Lower lobe of right lung (tissue), 2 donors: ENCODE data around the gene GSAP. TPM values are rescaled to one million over a fixed set of nuclear protein-coding genes. Genes with fewer than 3 reads are reported as not detected.
A peak's percentile ranks its signal among the peaks of the same experiment; 100 is the strongest.

ENCODE experiments used
- ATAC-seq, 2 donors: fragments of 200-7000 bp; cut with Tn5 transposase; one replicate each; pipeline ENCODE4 v1.9.1; 2020 to 2022; ENCODE audit warnings: mild to moderate bottlenecking in 2 of 2, moderate library complexity in 2 of 2
- DNase-seq: peaks from one replicate; pipeline ENCODE4 v3.0.0-alpha.2; 2020
- H3K27ac ChIP-seq: fragments of 200-600 bp; one replicate; pipeline ENCODE4 v1.8.0; 2022
- H3K27me3 ChIP-seq: fragments of 200-600 bp; one replicate; pipeline ENCODE4 v1.8.0; 2022; ENCODE audit warnings: low read depth
- H3K36me3 ChIP-seq: fragments of 200-600 bp; one replicate; pipeline ENCODE4 v1.8.0; 2022; ENCODE audit warnings: mild to moderate bottlenecking
- H3K4me1 ChIP-seq: fragments of 200-600 bp; one replicate; pipeline ENCODE4 v1.8.0; 2022
- H3K4me3 ChIP-seq: fragments of 200-600 bp; one replicate; pipeline ENCODE4 v1.8.0; 2022; ENCODE audit warnings: mild to moderate bottlenecking
- H3K9me3 ChIP-seq: fragments of 200-600 bp; one replicate; pipeline ENCODE4 v1.8.0; 2022
- intact Hi-C: fragments of 100-400 bp; cut with DNase I; formaldehyde crosslinking; loops from one replicate; pipeline ENCODE4 v1.11.0; 2022
- total RNA-seq: library from RNA; stranded (reverse); fragmentation: NEBNext Ultra II Directional; extraction: Animal tissue kit (Norgen Biotek cat#: 25700); gene quantifications from one replicate; pipeline ENCODE4 v1.2.1, GENCODE V29; 2021
- TF ChIP-seq, protein P1 (sequence below): fragments of 200-600 bp; IDR thresholded peaks from one replicate; pipeline ENCODE4 v1.8.0; 2022; ENCODE audit warnings: antibody characterized with exemption, mild to moderate bottlenecking
- donor health status: DM: no; HTN: yes; CAD: no; lungs with severe emphysema.

Gene GSAP
- total RNA-seq, 1 donor from 2014 or later: 80.0 TPM

DNA sequence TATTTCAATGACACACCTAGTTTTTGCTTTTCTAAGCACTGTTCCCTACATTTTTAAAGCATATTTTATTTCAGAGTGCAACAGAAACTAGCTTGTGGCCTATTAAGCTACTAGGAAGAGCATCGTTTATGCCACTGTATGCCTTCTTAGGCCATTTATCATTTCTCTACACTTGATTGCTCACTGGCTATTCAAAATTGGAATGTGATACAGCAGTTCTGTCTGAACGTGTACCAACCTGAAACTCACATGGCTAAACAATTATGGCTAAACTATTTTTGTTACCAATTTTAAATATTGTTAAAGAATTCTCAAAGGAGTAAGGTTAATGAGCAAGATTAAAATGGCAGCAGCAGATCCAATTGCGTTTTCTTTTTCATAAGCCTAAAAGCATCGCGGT is 105.2 kb downstream of the GSAP start:
- H3K9me3 ChIP-seq: no peaks in the 10 kb centered on the region
- TF ChIP-seq, protein P1, sequence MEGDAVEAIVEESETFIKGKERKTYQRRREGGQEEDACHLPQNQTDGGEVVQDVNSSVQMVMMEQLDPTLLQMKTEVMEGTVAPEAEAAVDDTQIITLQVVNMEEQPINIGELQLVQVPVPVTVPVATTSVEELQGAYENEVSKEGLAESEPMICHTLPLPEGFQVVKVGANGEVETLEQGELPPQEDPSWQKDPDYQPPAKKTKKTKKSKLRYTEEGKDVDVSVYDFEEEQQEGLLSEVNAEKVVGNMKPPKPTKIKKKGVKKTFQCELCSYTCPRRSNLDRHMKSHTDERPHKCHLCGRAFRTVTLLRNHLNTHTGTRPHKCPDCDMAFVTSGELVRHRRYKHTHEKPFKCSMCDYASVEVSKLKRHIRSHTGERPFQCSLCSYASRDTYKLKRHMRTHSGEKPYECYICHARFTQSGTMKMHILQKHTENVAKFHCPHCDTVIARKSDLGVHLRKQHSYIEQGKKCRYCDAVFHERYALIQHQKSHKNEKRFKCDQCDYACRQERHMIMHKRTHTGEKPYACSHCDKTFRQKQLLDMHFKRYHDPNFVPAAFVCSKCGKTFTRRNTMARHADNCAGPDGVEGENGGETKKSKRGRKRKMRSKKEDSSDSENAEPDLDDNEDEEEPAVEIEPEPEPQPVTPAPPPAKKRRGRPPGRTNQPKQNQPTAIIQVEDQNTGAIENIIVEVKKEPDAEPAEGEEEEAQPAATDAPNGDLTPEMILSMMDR: no peak
- no peaks in the 10 kb centered on the region for H3K27me3 ChIP-seq
- no peak overlapping the region for H3K4me3 ChIP-seq
- no peak overlapping the region for H3K27ac ChIP-seq
- peaks cover 63% of the 10 kb centered on the region for H3K36me3 ChIP-seq
- ATAC-seq: no peak
- DNase-seq: no peak
- peaks cover 11% of the 10 kb centered on the region for H3K4me1 ChIP-seq
- intact Hi-C loops: no loop called here

DNA sequence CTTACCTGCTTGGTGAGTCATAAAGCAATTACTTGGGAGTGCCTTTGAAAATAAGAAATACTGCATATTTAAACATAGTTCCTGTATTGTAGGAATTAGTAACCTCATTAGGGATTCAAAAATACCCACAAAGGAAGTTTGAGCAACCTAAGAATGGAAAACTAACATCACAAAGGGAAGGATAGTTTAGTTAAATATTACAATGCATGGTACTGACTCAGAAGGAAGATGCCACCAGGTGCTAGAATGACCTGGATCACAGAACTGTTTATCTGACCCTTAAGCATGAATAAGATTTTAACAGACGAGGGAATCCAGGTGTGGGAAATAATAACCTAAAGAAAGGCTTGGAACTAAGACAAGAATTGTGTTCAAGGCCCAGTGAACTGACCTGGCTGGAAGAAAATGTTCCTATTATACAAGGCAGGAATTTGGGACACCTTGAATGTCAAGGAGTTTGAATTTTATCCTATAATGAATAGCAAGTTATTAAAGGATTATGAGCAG is 106.4 kb downstream of the GSAP start:
- DNase-seq (no peak), ATAC-seq (no peak)
- Histone ChIP-seq H3K9me3 (no peaks in the 10 kb centered on the region), H3K4me3 (no peak overlapping the region), H3K27me3 (no peaks in the 10 kb centered on the region), H3K27ac (no peak overlapping the region), H3K4me1 (peaks cover 11% of the 10 kb centered on the region), H3K36me3 (peaks cover 53% of the 10 kb centered on the region)
- intact Hi-C loops: no loop called here
- TF ChIP-seq, protein P1: no peak

DNA sequence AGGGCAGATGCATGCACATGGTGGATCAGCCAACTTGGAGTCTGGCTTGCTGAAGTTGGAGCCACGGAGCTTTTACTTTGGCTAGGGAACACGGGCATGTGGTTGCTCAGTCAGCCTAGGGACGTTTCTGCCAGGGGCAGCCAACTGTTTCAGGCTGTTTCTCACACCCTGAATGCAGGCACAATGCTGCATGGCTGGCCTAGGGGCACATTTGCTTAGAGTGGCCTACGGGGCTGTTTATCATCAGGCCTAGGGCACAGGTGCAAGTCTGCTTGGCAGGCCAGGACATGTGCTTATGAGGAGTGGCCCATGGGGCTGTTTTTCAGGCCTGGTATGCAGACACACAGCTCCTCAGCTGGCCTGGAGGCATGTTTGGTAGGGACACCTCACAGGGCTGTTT is 107.4 kb downstream of the GSAP start:
- Histone ChIP-seq H3K4me1 (peaks cover 11% of the 10 kb centered on the region), H3K4me3 (no peak overlapping the region), H3K36me3 (peaks cover 43% of the 10 kb centered on the region), H3K27ac (no peak overlapping the region), H3K27me3 (no peaks in the 10 kb centered on the region), H3K9me3 (no peaks in the 10 kb centered on the region)
- TF ChIP-seq, protein P1: no peak
- DNase-seq (no peak), ATAC-seq (peak in 1 of 2 donors; percentile 15)
- intact Hi-C loops: no loop called here

DNA sequence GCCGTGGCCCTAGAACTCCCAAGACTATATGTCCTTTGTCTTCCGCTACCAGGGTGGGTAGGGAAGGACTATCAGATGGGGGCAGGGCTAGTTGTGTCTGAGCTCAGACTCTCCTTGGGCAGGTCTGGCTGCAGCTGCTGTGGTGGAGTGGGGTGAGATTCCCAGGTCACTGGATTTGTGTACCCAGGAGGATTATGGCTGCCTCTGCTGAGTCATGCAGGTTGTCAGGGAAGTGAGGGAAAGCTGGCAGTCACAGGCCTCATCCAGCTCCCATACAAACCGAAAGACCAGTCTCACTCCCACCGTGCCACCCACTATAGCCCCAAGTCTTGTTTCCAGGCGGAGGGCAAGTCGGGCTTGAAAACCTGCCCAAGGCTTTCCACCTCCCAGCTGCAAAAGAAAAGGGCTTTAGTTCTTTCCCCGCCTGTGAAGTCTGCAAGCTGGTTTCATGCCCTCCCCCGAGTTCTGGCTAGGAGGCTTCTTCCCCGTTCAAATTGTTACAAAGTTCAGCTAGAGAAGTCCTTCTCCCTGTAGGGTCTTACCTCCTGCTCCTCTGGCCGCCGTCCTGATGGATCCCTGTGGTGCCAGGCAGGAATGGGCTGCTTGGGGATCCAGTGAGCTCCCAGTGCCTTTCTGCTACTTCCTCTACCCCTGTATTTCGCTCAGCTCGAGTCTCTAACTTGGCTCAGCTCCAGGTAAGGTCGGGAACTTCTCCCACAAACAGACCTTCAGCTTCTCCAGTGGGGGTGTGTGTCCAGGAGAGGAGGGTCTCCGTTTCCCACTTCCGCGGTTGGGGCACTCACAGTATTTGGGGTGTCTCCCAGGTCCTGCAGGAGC is 109.7 kb downstream of the GSAP start:
- DNase-seq (no peak), ATAC-seq (no peak)
- Histone ChIP-seq H3K4me1 (no peaks in the 10 kb centered on the region), H3K4me3 (no peak overlapping the region), H3K27me3 (no peaks in the 10 kb centered on the region), H3K36me3 (peaks cover 21% of the 10 kb centered on the region), H3K27ac (no peak overlapping the region), H3K9me3 (no peaks in the 10 kb centered on the region)
- TF ChIP-seq, protein P1: no peak
- intact Hi-C loops: no loop called here

DNA sequence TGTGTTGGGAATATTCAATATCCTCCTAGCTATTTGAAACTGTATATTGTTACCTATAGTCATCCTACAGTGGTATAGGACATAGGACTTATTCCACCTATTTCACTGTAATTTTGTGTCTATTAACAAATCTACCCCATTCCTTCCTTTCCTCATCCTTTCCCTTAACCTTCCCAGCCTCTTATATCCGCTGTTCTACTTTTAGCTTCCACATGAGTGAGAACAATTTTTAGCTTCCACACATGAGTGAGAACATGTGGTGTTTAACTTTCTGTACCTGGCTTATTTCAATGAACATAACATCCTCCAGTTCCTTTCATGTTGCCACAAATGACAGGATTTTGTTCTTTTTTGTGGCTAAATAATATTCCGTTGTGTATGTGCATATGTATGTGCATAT is 120.6 kb downstream of the GSAP start:
- no peaks in the 10 kb centered on the region for H3K27me3 ChIP-seq
- no peak overlapping the region for H3K4me3 ChIP-seq
- no peaks in the 10 kb centered on the region for H3K4me1 ChIP-seq
- TF ChIP-seq, protein P1: no peak
- intact Hi-C loops: no loop called here
- H3K9me3 ChIP-seq: peaks cover 11% of the 10 kb centered on the region
- ATAC-seq: no peak
- no peak overlapping the region for H3K27ac ChIP-seq
- no peak for DNase-seq
- H3K36me3 ChIP-seq: no peaks in the 10 kb centered on the region
